Amniotic stem cell (primary cell): ENCODE results near the gene NPC1L1.
A peak's percentile ranks its signal among the peaks of the same experiment; 100 is the strongest.

Source experiments
- DNase-seq: peaks from one replicate; lab custom pipeline; 2025; lab: John Stamatoyannopoulos, UW

The NPC1L1 gene, protein sequence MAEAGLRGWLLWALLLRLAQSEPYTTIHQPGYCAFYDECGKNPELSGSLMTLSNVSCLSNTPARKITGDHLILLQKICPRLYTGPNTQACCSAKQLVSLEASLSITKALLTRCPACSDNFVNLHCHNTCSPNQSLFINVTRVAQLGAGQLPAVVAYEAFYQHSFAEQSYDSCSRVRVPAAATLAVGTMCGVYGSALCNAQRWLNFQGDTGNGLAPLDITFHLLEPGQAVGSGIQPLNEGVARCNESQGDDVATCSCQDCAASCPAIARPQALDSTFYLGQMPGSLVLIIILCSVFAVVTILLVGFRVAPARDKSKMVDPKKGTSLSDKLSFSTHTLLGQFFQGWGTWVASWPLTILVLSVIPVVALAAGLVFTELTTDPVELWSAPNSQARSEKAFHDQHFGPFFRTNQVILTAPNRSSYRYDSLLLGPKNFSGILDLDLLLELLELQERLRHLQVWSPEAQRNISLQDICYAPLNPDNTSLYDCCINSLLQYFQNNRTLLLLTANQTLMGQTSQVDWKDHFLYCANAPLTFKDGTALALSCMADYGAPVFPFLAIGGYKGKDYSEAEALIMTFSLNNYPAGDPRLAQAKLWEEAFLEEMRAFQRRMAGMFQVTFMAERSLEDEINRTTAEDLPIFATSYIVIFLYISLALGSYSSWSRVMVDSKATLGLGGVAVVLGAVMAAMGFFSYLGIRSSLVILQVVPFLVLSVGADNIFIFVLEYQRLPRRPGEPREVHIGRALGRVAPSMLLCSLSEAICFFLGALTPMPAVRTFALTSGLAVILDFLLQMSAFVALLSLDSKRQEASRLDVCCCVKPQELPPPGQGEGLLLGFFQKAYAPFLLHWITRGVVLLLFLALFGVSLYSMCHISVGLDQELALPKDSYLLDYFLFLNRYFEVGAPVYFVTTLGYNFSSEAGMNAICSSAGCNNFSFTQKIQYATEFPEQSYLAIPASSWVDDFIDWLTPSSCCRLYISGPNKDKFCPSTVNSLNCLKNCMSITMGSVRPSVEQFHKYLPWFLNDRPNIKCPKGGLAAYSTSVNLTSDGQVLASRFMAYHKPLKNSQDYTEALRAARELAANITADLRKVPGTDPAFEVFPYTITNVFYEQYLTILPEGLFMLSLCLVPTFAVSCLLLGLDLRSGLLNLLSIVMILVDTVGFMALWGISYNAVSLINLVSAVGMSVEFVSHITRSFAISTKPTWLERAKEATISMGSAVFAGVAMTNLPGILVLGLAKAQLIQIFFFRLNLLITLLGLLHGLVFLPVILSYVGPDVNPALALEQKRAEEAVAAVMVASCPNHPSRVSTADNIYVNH (N-terminal part only)

GRCh38 chr7:44541028-44541869 lies at the start of gene NPC1L1:
Gene NPC1L1 (minus strand): TSS chr7:44541330. CDS start chr7:44541259, 71 bp downstream.
- DNase-seq = no peak

DNA sequence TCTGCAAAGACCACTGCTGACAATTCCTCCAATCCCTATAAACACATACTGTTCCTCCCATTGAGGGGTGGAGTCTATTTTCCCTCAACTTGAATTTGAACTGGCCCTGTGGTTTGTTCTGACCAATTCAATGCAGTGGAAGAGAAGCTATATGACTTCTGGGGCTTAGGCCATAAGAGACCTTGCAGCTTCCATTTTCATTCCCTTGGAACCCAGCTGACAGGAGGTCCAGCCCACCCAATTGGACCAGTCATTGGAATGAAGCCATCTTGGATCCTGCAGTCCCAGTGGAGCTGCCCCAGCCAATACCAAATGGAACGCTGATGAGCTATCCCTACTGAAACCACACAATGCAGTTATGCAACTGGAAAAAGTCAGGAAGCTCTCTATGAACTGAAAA lies 49.8 kb upstream of the NPC1L1 start:
- DNase-seq = no peak

- no peak for DNase-seq
These were observed 46.9 kb upstream of the NPC1L1 start for GRCh38 chr7:44587843-44588711.

DNA sequence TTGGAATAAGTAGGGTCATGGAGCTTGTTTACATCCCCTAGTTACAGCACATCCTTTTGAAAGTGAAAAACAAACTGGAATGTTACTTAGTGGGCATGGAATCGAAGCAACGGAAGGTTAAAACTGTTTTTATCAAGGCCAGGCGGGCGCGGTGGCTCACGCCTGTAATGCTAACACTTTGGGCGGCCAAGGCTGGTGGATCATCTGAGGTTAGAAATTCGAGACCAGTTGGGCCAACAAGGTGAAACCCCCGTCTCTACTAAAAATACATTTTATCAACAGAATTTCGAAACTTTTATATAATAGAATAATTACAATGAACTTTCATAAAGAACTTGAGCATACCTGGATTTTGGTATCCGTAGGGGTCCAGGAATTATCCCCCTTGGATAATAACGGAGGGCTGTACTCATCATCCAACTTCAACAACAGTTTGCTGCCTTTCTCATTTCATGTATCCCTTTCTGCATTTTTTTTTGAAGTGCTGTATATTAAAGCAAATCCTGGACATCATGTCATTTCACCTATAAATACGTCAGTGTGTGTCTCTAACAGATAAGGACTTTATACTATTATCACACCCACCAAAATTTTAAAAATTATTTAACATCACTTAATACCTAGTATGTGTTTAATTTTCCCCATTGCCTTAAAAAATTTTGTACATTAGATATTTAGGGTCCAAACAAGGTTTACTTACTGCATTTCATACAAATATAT lies 42.2 kb upstream of the NPC1L1 start:
- DNase-seq = no peak

DNA sequence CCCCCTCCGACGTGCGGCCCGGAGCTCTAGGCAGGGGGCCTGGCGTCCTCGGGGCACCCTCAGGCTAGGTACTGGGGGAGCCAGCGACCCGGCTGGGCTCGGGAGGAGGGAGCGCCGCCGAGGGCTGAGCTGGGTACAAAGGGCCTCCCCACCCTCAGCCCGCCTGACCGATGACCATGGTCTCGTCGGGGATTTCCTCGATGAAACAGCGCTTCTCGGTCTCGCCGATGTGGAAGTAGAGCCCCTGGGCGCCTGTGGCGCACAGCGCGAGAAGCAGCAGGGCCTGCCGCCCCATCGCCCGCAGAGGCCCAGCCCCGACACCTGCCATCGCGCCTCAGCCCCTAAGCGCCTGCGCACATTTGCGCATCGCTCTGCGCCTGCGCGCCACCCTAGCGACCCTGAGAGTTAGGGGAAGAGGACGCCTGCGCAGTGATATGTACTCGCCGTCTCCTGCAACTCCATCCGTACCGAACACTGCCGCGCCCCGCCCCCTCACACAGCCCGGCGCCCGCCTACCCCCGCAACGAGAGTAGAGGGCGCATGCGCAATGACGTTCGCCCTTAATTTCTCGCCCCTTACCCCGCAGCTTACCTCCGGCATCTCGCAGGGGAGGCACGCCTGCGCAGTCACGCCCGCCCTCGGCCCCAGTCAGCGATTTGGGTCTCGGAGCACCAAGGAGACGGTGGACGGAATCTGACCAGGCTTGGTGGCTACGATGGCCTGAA lies 40.9 kb upstream of the NPC1L1 start, which contains the start of gene TMED4:
TMED4 (minus strand) TSS at position 353 of the 725 bp plus-strand sequence; CDS start at position 328, 25 bp downstream.
- peak; percentile 95 for DNase-seq

DNA sequence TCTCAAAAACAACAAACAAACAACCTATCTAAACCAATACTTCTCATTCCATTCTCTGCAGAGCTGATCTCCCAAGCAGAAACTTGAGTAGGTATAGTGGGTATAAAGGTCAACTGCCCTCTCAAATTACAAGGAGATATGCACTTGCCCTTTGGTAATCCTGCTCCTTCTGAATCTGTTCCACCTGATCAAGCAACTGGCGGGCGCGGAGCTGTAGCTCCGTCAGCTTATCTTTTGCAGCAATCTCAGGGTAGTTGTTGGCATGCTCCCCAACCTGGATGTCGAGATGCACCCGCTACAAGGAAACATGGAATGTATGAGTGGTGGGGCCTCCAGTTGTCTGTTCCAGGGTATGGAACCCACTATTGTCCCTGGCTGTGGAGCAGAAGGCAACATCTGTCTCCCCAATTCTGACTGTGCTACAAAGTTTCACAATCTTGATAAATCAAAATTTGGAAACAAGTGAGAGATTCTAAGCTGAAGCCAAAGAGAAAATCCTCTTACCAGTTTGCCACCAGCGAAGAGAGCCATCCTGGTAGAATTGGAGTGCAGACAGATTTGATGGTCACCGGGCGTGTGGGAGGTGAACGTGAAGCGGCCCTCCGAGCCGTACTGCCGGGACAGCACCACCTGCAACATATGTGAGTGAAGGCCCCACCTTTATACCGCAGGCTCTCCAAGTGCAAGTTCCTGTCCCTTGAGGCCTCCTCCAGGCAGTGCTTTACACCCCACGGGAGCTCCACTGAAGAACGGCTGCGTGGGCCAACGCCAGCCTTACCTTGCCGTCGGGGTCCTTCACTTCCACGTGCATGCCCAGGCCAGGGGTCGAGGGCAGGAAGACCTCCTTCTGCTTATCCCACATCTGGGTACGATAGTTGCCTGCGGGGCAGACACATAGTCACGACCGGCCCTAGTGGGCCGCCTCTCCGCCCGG lies 40.1 kb upstream of the NPC1L1 start:
- no peak for DNase-seq

DNA sequence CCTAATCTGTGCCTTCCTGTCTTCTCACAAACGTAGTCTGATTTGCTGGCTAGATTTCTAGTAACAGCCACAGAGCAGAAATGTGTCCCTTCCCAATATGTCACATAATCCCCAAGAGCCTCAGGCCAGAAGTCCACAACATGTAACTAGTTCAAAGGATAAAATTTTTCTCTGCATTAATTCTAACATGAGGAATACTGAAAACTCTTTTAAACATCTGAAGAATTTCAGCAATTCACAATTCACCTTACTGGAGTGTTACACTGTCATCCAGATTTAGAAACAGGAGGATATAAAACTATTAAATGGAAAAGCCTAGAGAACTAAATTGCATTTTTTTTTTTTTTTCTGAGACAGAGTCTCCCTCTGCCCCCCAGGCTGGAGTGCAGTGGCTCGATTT lies 35.1 kb upstream of the NPC1L1 start:
- DNase-seq = no peak

DNA sequence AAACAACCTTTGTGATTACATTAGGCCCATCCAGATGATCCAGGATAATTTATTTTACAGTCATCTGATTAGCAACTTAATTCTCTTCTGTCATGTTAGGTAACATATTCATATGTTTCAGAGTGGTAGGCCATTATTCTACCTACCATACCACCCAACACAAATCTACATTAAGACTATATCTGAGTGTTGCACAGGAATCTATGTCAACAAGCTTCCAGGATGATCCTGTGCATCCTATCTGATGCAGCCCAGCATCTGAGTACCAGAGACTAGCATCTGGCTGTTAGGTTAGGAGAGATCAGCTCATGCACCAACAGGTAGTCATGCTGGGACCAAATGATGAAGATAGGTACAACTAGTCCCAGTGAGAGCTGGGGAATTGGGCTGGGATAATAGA lies 33.9 kb upstream of the NPC1L1 start:
- DNase-seq = no peak

- no peak for DNase-seq
These were observed 33.2 kb upstream of the NPC1L1 start for GRCh38 chr7:44574287-44574872.

DNA sequence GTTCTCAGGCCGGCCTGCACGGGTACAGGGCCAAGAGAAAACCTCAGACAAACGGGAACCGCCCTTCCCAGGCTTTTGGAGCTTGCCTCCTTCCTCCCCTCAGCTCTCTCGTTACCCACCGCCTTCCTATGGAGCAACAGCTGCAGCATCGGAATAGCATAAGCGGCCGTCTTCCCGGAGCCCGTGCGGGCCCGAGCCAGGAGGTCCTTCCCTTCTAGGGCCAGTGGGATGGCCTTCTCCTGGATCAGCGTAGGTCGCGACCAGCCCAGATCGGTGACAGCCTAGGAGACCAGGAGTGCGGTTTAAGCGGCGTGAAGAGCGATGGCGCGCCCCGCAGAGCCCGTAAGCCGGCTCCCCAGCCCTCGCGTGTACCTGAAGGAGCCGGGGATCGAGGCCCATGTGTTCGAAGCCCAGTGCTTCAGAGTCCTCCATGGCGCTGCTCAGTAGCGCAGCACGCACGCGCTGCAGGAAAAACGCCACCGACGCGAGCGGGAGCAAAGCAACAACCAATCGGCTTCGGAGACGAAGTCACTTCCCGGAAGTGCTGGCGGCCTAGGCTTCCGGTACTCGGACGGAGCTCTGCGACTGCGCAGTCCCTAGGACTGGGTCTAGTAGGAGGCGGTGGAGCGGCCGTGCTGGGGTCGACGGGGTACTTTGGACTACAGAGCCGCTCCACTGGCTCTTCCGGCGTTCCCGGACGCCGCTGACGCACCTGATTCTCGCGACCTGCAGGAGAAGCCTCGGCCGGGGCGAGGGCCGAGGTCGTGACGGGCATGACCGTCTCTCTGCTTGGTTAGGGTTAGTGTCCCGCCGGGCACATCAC lies 32.5 kb upstream of the NPC1L1 start, which contains the start of gene DDX56:
DDX56 (minus strand) TSS at position 445 of the 823 bp plus-strand sequence; CDS start at position 432, 13 bp downstream.
- DNase-seq = peak; percentile 91

DNA sequence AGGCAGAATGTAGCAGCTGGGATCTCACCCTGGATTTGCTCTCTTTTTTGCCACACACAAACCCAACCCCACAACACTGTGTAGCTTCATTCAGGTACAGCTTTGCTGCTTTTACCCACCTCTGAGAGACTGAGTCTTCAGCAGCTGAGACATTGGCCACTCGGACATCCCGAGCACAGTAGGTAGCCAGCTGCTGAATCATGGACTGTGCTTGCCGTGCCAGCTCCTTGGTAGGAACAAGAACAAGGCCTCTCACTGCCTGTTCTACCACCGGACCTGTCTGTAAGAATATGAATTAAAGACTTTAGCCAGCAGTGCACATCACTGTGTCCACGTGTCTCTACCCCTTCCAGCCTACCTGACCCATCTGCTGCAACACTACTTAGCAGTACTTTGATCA lies 31.6 kb upstream of the NPC1L1 start:
- DNase-seq = no peak

- no peak for DNase-seq
These were observed 28.8 kb upstream of the NPC1L1 start for GRCh38 chr7:44569959-44570358.

DNA sequence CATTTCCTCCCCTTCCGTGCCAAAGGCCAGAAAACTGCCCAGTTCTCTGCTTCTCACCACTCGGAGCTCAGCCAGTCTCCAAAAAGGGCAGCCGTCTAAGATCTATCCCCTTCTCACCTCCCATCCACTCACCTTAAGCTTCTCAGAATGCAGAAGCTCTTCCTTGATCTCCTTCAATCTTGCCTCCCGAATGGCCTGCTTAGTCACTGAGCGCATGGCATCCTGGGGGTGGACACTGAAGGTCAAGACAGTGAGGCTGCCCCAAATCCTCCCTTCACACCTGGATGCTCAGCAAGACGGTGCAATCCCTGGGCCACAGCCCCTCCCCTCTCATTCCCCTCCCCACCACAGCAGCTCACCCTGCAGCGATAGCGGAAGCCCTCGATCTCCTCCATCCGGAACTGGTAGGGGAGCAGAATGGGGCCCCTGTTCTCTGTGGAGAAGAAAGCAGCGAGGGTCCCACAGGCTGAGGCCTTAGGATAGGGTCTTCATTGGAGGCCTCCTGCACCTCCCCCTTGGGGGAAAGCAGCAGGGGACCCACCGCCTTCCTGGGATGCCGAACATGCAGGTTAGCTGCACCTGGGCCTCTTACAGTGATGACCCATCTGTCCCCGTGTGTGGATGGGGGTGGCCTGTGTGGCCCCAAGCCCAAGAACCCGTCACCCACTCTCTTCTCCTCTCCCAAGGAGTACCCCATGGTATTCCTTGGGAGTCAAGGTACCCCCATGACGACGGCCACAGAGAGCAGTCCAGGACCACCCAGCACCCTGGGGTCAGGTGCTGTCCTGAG lies 27.8 kb upstream of the NPC1L1 start:
- no peak for DNase-seq

GRCh38 chr7:44567884-44568283 lies 26.8 kb upstream of the NPC1L1 start:
- no peak for DNase-seq

DNA sequence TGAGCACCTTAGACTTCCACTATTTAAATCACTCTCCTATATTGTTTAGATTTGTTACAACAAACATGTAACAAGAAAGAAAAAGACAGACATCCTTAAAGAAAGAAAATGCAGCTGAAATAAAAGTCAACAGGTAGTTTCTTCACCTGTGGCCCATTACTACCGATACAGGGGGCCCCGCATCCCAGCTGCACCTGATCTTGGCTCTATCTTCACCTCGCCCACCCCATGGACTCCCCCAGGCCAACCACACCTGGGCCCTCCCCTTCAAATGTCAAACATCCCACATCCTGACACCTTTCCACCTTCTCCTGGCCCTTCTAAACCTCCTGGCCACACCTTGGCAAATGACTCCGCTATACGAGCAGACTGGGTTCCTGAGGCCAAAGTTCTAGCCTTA lies 25.6 kb upstream of the NPC1L1 start:
- no peak for DNase-seq
